ENCODE measurements around the gene S100A10. TPM values are rescaled to one million over a fixed set of nuclear protein-coding genes. Genes with fewer than 3 reads are reported as not detected.

S100A10 gene
- total RNA-seq, 1 donor from 2014 or later = 438 TPM

DNA sequence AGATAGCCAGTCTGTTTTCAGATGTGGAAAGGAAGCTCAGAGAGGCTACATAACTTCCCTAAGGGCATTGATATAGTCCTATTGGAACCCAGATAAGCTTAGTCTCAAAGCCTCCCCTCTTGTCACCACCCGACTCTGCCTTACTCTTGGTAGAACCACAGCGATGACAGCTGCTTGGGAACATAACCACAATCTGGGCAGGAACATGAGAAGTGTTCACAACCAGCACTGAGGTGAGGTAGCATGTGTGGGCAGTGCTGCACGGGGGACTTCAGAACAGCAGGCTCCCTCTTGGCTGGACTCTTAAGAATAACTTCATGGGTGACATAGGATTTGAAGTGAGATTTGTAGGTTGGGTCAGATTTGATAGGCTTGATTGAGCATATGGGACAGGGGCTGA, 9.3 kb upstream of the S100A10 start:
- H3K4me1 Mint-ChIP-seq (ENCODE audit: low read depth) = peaks cover 6% of the 10 kb centered on the region
- no peaks in the 10 kb centered on the region for H3K9me3 Mint-ChIP-seq (ENCODE audit: low read depth)
- no peak for DNase-seq (ENCODE audit: low spot score, unreplicated experiment)
- no peak overlapping the region for H3K4me3 Mint-ChIP-seq (ENCODE audit: low read depth)
- TF ChIP-seq, protein P1, sequence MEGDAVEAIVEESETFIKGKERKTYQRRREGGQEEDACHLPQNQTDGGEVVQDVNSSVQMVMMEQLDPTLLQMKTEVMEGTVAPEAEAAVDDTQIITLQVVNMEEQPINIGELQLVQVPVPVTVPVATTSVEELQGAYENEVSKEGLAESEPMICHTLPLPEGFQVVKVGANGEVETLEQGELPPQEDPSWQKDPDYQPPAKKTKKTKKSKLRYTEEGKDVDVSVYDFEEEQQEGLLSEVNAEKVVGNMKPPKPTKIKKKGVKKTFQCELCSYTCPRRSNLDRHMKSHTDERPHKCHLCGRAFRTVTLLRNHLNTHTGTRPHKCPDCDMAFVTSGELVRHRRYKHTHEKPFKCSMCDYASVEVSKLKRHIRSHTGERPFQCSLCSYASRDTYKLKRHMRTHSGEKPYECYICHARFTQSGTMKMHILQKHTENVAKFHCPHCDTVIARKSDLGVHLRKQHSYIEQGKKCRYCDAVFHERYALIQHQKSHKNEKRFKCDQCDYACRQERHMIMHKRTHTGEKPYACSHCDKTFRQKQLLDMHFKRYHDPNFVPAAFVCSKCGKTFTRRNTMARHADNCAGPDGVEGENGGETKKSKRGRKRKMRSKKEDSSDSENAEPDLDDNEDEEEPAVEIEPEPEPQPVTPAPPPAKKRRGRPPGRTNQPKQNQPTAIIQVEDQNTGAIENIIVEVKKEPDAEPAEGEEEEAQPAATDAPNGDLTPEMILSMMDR (IDR thresholded peaks at IDR 0.05; ENCODE audit: unreplicated experiment) = no peak
- H3K27ac Mint-ChIP-seq = no peak overlapping the region
- H3K36me3 Mint-ChIP-seq (ENCODE audit: insufficient read depth) = no peaks in the 10 kb centered on the region
- H3K27me3 Mint-ChIP-seq = peaks cover 12% of the 10 kb centered on the region

DNA sequence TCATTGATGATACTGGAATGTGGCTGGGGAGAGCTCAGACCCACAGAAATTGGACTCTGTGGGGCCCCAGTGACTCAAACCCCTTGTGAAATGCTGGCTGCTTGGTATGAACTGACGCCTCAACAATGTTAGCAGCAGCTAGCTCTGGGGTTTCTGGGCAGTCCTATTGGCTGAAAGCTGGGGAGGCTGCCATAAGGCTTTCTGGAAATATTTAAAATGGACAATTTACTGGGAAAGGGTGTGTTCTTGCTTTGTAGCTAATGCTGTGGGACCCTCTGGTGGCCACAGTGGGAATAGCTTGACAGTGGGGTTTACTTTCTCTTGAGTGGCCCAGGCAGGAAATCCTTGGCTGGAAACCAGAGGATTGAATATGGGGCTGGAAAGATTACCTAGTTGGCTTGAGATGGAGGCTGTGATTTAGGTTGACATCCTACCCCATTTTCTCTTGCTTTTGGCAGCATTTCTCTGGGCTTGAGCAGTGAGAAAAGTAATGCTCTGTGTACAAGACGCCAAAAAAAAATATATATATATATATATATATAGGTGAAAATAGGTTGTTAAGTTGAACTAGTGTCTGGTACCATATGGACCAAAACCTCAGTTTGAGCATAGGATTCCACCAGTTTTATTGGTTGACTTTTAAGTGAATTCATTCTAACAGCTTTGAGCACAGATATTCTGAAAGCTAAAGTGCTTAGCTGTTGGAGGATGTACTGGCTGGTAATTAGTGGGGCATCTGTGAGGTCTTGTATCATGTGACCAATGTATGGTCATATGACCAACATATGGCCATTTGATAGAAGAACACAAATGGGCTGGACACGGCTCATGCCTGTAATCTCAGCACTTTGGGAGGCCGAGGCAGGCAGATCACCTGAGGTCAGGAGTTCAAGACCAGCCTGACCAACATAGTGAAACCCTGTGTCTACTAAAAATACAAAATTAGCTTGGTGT, 8.2 kb upstream of the S100A10 start:
- Mint-ChIP-seq H3K4me1 (ENCODE audit: low read depth) (peaks cover 6% of the 10 kb centered on the region), H3K9me3 (ENCODE audit: low read depth) (no peaks in the 10 kb centered on the region), H3K27ac (peak overlapping the region; percentile 39), H3K4me3 (ENCODE audit: low read depth) (no peak overlapping the region), H3K27me3 (peaks cover 12% of the 10 kb centered on the region), H3K36me3 (ENCODE audit: insufficient read depth) (no peaks in the 10 kb centered on the region)
- TF ChIP-seq, protein P1 (IDR thresholded peaks at IDR 0.05; ENCODE audit: unreplicated experiment) = peak; percentile 89
- DNase-seq (ENCODE audit: low spot score, unreplicated experiment) = peak; percentile 74

DNA sequence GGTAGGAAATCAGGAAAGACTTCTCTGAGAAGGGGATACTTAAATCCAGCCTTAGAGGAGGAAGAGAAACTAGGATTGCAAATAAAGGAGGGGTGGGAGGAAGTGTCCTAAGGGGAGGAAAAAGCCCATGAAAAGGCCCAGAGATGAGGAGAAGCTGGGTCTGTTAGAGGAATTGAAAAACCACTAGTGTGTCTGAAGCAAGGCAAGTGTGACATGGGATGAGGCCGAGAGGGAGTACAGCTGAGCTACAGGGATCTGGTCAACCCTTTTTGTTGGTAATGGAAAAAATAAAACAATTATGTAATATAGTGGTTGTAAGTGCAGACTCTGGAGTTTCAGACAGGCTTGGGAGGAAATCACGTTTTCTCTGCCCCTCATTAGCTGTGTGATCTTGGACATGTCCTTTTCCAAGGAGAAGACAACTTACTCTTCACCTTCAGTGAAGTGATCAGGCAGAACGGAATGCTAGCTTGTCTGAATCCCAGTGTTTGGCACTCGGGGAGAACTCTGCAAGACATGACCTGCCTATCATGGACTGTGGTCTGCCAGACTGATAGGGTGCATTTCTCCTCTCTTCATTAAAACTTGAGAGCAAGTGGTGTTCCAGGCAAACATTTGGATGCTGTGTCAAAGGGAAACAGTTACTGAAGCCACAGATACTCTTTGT, 7.4 kb upstream of the S100A10 start:
- Mint-ChIP-seq H3K4me1 (ENCODE audit: low read depth) (peaks cover 7% of the 10 kb centered on the region), H3K36me3 (ENCODE audit: insufficient read depth) (no peaks in the 10 kb centered on the region), H3K4me3 (ENCODE audit: low read depth) (no peak overlapping the region), H3K27me3 (peaks cover 12% of the 10 kb centered on the region), H3K9me3 (ENCODE audit: low read depth) (no peaks in the 10 kb centered on the region), H3K27ac (no peak overlapping the region)
- TF ChIP-seq, protein P1 (IDR thresholded peaks at IDR 0.05; ENCODE audit: unreplicated experiment) = no peak
- no peak for DNase-seq (ENCODE audit: low spot score, unreplicated experiment)

DNA sequence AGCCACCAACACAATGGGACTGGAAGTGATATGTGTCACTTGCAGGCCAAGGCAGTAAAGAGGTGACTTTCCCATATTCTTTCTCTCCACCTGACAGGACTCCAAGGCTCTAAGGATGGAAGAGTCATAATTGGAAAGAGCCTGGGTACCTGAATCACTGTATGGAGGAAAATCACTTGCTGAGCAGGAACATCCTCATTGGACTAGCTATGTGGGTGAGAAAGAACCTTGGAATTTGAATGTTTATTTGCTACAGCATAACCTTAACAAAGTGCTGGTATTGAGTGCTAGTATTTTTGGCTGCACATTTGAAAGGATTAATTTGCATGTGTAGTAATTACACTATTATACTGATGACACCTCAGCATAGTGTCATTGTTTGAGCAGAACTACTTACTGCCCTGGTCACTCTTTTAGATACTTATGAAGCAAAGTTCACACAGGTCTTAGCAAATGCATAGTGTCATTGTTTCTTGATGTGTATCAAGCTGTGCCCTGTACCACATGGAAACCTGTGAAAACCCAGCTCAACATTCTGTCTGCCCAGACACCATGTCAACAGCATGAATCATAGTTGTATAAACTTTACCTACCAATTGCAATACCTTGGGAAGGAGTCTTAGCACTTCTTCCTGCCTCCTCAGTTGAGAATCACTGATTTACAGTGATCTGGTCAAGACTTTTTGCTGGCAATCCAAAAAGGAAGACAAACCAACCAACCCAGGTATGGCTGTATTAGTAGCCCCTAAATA, 5.1 kb upstream of the S100A10 start:
- Mint-ChIP-seq H3K4me3 (ENCODE audit: low read depth) (no peak overlapping the region), H3K27ac (no peak overlapping the region), H3K27me3 (peaks cover 7% of the 10 kb centered on the region), H3K4me1 (ENCODE audit: low read depth) (peaks cover 15% of the 10 kb centered on the region), H3K36me3 (ENCODE audit: insufficient read depth) (no peaks in the 10 kb centered on the region), H3K9me3 (ENCODE audit: low read depth) (no peaks in the 10 kb centered on the region)
- TF ChIP-seq, protein P1 (IDR thresholded peaks at IDR 0.05; ENCODE audit: unreplicated experiment) = no peak
- no peak for DNase-seq (ENCODE audit: low spot score, unreplicated experiment)

DNA sequence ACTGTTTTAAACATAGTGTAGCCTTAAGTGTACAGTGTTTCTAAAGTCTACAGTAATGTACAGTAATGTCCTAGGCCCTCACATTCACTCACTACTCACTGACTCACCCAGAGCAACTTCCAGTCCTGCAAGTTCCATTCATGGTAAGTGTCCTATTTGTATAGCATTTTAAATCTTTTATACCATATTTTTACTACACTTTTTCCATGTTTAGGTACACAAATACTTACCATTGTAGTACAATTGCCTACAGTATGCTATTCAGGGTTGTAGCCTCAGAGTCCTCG, 3.6 kb upstream of the S100A10 start:
- Mint-ChIP-seq H3K36me3 (ENCODE audit: insufficient read depth) (no peaks in the 10 kb centered on the region), H3K27ac (no peak overlapping the region), H3K9me3 (ENCODE audit: low read depth) (no peaks in the 10 kb centered on the region), H3K4me1 (ENCODE audit: low read depth) (peaks cover 22% of the 10 kb centered on the region), H3K27me3 (no peaks in the 10 kb centered on the region), H3K4me3 (ENCODE audit: low read depth) (no peak overlapping the region)
- no peak for DNase-seq (ENCODE audit: low spot score, unreplicated experiment)
- TF ChIP-seq, protein P1 (IDR thresholded peaks at IDR 0.05; ENCODE audit: unreplicated experiment) = no peak
